ENCODE data around the gene YPEL2. TPM values are rescaled to one million over a fixed set of nuclear protein-coding genes. Genes with fewer than 3 reads are reported as not detected.

Gene YPEL2
- total RNA-seq, 4 donors from 2014 or later: 16.5 to 24.1 (median 21.8) TPM

DNA sequence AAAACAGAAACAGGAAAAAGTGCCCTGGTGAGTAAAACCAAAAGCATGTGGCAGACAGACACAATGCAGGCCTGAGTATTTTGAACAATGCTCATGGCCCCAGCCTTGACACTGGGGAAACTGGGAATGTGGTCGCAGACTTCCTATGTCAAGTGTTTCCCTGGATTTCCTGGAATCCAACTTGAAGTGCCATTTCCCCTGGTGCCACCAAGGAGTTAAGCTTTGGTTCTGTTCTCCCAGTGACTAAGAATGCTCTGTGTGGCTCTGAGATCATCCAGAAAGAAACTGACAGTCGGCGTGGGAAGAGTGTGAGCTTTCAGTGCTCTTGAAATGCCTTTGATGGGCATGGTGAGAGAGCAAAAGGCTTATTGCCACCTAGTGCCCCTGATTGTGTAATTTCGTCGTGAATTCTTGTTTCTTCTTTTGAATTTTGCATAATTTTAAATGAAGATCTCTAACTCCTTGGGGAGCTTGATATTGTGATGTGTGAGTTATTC is 96.0 kb downstream of the YPEL2 start:
- Histone ChIP-seq H3K27me3 (no peaks in the 10 kb centered on the region), H3K4me3 (no peak overlapping the region), H3K36me3 (no peaks in the 10 kb centered on the region), H3K9me3 (no peaks in the 10 kb centered on the region), H3K4me1 (peaks cover 0 to 25% (median 0%) of the 10 kb centered on the region in 4 donors), H3K27ac (peak overlapping the region; percentile 21 to 88 (median 42))
- TF ChIP-seq, protein P1, sequence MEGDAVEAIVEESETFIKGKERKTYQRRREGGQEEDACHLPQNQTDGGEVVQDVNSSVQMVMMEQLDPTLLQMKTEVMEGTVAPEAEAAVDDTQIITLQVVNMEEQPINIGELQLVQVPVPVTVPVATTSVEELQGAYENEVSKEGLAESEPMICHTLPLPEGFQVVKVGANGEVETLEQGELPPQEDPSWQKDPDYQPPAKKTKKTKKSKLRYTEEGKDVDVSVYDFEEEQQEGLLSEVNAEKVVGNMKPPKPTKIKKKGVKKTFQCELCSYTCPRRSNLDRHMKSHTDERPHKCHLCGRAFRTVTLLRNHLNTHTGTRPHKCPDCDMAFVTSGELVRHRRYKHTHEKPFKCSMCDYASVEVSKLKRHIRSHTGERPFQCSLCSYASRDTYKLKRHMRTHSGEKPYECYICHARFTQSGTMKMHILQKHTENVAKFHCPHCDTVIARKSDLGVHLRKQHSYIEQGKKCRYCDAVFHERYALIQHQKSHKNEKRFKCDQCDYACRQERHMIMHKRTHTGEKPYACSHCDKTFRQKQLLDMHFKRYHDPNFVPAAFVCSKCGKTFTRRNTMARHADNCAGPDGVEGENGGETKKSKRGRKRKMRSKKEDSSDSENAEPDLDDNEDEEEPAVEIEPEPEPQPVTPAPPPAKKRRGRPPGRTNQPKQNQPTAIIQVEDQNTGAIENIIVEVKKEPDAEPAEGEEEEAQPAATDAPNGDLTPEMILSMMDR (IDR thresholded peaks at IDR 0.05): no peak
- no peak for TF ChIP-seq POLR2A (IDR thresholded peaks at IDR 0.05)
- DNase-seq: no peak

DNA sequence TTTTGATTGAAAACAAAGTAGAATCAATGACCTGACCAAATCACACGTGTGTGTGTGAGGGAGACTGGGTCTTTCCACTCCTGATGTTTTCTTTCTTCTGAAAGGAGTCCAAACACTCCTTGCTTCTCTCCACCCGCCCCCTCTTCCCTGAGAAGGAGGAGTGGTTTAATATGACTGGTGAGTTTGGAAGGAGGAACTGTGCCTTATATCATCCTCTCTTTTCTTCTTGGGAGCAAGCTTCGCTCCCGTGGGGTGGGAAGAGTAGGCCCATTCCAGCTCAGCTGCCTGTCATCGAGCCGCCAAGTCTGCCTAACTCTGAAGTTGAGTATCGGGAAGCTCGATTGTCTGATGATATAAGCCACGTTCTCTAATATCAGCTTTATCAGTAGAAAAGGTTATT is 96.5 kb downstream of the YPEL2 start:
- TF ChIP-seq, protein P1 (IDR thresholded peaks at IDR 0.05): no peak
- no peak for TF ChIP-seq POLR2A (IDR thresholded peaks at IDR 0.05)
- H3K9me3 ChIP-seq: no peaks in the 10 kb centered on the region
- peak overlapping the region; percentile 21 to 88 (median 42) for H3K27ac ChIP-seq
- H3K4me1 ChIP-seq: peaks cover 0 to 23% (median 0%) of the 10 kb centered on the region in 4 donors
- no peaks in the 10 kb centered on the region for H3K27me3 ChIP-seq
- H3K4me3 ChIP-seq: no peak overlapping the region
- DNase-seq: no peak
- H3K36me3 ChIP-seq: no peaks in the 10 kb centered on the region

DNA sequence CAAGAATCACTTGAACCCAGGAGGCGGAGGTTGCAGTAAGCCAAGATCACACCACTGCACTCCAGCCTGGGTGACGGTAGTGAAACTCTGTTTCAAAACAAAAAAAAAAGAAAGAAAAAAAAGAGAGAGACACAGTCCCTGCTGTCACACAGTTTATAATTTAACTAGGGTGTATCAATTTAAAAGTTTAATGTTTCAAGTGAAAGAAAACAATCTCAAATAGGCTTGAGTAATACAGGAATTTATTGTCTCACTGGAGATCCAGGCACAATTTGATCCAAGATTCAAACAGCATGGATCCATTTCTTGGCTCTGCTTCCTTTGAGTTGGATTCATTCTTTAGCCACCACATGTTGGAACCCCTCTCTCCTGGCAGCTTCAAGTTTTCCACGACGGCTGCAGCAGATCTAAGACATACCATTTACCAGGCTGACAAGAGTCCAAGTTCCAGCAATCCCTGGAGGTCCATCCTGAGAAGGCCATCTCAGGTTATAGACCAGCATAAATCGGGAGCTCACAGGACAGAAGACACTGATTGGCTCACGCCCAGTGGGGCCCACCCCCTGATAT is 97.5 kb downstream of the YPEL2 start:
- H3K4me1 ChIP-seq: peaks cover 0 to 20% (median 0%) of the 10 kb centered on the region in 4 donors
- H3K27ac ChIP-seq: peak overlapping the region in 1 of 4 donors; percentile 88
- H3K36me3 ChIP-seq: no peaks in the 10 kb centered on the region
- DNase-seq: no peak
- H3K27me3 ChIP-seq: no peaks in the 10 kb centered on the region
- H3K4me3 ChIP-seq: no peak overlapping the region
- no peaks in the 10 kb centered on the region for H3K9me3 ChIP-seq
- no peak for TF ChIP-seq POLR2A (IDR thresholded peaks at IDR 0.05)
- TF ChIP-seq, protein P1 (IDR thresholded peaks at IDR 0.05): no peak

DNA sequence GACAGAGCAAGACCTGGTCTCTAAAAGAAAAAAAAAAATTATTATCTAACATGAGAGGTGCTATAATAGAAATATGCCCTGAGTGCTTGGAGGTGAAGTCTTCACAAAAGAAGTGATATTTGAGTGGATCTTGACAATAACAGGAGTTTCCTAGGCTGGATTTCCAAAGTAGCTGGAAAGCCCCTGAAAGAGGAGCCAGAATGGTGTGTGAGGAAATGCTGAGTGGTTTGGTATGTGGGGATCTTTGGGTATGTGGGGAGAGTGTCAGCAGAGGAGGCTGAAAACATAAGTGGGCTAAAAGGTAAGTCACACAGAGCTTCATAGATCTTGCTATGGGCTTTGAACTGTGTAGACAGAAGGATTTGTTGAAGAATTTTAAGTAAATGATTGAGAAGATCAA is 100.1 kb downstream of the YPEL2 start:
- Histone ChIP-seq H3K27me3 (no peaks in the 10 kb centered on the region), H3K27ac (no peak overlapping the region), H3K4me1 (peaks cover 0 to 2% (median 0%) of the 10 kb centered on the region in 4 donors), H3K9me3 (no peaks in the 10 kb centered on the region), H3K36me3 (no peaks in the 10 kb centered on the region), H3K4me3 (no peak overlapping the region)
- TF ChIP-seq, protein P1 (IDR thresholded peaks at IDR 0.05): no peak
- TF ChIP-seq POLR2A (IDR thresholded peaks at IDR 0.05): no peak
- no peak for DNase-seq

DNA sequence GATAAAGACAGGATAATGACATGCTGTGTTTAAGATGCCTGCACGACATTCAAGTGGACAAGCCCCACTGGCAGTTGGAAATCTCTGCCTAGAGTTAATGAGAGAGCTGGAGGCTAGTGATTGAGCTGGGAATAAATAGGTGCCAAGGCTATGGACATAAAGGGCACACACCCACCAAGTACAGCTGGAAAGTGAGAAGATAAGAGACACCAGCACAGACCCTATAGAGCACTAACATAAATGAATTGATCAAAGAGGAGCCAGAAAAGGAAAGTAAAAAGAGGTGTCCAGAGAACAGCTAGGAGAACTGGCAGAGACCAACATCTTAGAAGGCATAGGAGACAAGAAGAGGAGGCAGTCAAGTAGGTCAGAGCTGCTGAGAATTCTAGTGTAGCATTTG is 101.2 kb downstream of the YPEL2 start:
- DNase-seq: no peak
- Histone ChIP-seq H3K36me3 (no peaks in the 10 kb centered on the region), H3K4me1 (no peaks in the 10 kb centered on the region), H3K27ac (no peak overlapping the region), H3K9me3 (no peaks in the 10 kb centered on the region), H3K27me3 (no peaks in the 10 kb centered on the region), H3K4me3 (no peak overlapping the region)
- TF ChIP-seq, protein P1 (IDR thresholded peaks at IDR 0.05): no peak
- no peak for TF ChIP-seq POLR2A (IDR thresholded peaks at IDR 0.05)

All from Peyer's patch (tissue), 4 donors.